CD8-positive, alpha-beta memory T cell (primary cell): ENCODE measurements around the gene OR11G2. TPM values are rescaled to one million over a fixed set of nuclear protein-coding genes. Genes with fewer than 3 reads are reported as not detected.
A peak's percentile ranks its signal among the peaks of the same experiment; 100 is the strongest.
"Not testable (repeated sequence)": the region's sequence is repeated elsewhere in the genome, so short reads cannot be mapped to it uniquely, and the experiment has no call there.

Experiments used
- CTCF ChIA-PET: fragments of 350-600 bp; sonication (Branson Sonifier 250); formaldehyde crosslinking; loops from one replicate; lab custom pipeline; 2021; ENCODE audit warnings: antibody characterized with exemption; lab: Charles Lee
- POLR2A ChIA-PET: fragments of 350-600 bp; sonication (Branson Sonifier 250); formaldehyde crosslinking; loops from one replicate; lab custom pipeline; 2021; ENCODE audit warnings: antibody characterized with exemption; lab: Charles Lee
- DNase-seq, 5 donors: peaks; one replicate each; pipeline versions ENCODE4 v3.0.0 to v3.0.0-alpha.2; 2020 to 2022; ENCODE audit warnings: mixed read lengths in 1 of 5
- H3K27ac ChIP-seq: one replicate; pipeline ENCODE4 v1.7.0; 2013; ENCODE audit warnings: low read depth, mild to moderate bottlenecking, low read length, moderate library complexity
- H3K27me3 ChIP-seq: 2 replicates; pipeline ENCODE4 v1.7.0; 2013; ENCODE audit warnings: low read length, mild to moderate bottlenecking; ENCODE audit not compliant: insufficient read depth, poor library complexity, severe bottlenecking
- H3K36me3 ChIP-seq: 2 replicates; pipeline ENCODE4 v1.7.0; 2013; ENCODE audit warnings: mild to moderate bottlenecking, low read length, moderate library complexity; ENCODE audit not compliant: insufficient read depth
- H3K4me1 ChIP-seq: 2 replicates; pipeline ENCODE4 v1.7.0; 2013; ENCODE audit warnings: mild to moderate bottlenecking, low read length, moderate library complexity; ENCODE audit not compliant: insufficient read depth
- H3K4me3 ChIP-seq: 2 replicates; pipeline ENCODE4 v1.7.0; 2013; ENCODE audit warnings: mild to moderate bottlenecking, low read length
- H3K9me3 ChIP-seq: 2 replicates; pipeline ENCODE4 v1.7.0; 2013; ENCODE audit warnings: mild to moderate bottlenecking, low read length
- H3K27ac Mint-ChIP-seq, 8 donors: one replicate each; pipeline ENCODE4 v1.8.0; 2020 to 2021; ENCODE audit warnings: mixed read lengths in 8 of 8, mild to moderate bottlenecking in 6 of 8, inconsistent platforms in 3 of 8, moderate library complexity in 3 of 8
- H3K27me3 Mint-ChIP-seq, 2 donors: one replicate each; pipeline ENCODE4 v1.8.0; 2020 to 2021; ENCODE audit warnings: mixed read lengths in 2 of 2, mild to moderate bottlenecking in 1 of 2, moderate library complexity in 1 of 2
- H3K36me3 Mint-ChIP-seq, 3 donors: one replicate each; pipeline ENCODE4 v1.8.0; 2020 to 2021; ENCODE audit warnings: mixed read lengths in 3 of 3, inconsistent platforms in 1 of 3, mild to moderate bottlenecking in 1 of 3
- H3K4me1 Mint-ChIP-seq, 3 donors: one replicate each; pipeline ENCODE4 v1.8.0; 2020 to 2021; ENCODE audit warnings: mixed read lengths in 3 of 3, inconsistent platforms in 1 of 3, mild to moderate bottlenecking in 1 of 3
- H3K4me3 Mint-ChIP-seq, 7 donors: one replicate each; pipeline ENCODE4 v1.8.0; 2020 to 2021; ENCODE audit warnings: mixed read lengths in 7 of 7, mild to moderate bottlenecking in 6 of 7, moderate library complexity in 4 of 7, inconsistent platforms in 2 of 7
- H3K9me3 Mint-ChIP-seq, 5 donors: one replicate each; pipeline ENCODE4 v1.8.0; 2020 to 2022; ENCODE audit warnings: mixed read lengths in 5 of 5, mild to moderate bottlenecking in 3 of 5, moderate library complexity in 2 of 5, inconsistent platforms in 1 of 5
- polyA plus RNA-seq: library from polyadenylated mRNA; unstranded; fragments of 300-500 nt; fragmentation: Illumina TruSeq; gene quantifications from one replicate; pipeline ENCODE4 v1.2.3, GENCODE V29; 2021
- total RNA-seq, 2 experiments: library from RNA; stranded (reverse); gene quantifications; one replicate each; pipeline ENCODE4 v1.2.3, GENCODE V29; 2021

Gene OR11G2
- total and polyA plus RNA-seq, 3 experiments from 2014 or later, result not detected

DNA sequence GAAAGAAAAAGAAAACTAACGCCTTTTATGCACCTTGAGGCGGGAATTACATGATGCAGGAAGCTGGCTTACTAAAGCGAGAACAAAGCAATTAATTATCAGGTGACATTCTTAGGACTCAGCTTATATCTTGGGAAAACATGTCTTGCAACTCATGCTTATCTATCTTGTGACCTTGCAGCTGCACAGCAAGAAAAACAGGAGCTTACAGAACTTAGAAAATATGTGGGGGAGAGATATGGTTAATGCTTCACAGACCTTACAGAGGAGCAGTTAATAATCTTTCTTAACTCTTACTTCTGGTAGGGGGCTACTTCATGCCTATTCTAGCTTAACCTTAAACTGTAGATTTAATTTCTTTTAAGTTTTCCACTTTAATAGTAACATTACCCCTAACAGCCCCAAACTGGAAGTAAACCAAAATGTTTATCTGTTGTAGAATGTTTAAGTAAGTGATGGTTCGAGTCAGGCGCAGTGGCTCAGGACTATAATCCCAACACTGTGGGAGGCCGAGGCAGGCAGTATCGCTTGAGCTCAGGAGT, 13.2 kb upstream of the OR11G2 start:
- ChIA-PET POLR2A (no interaction called here), CTCF (no interaction called here)
- DNase-seq, result no peak
- H3K27me3 Mint-ChIP-seq, result peaks cover 3 to 15% of the 10 kb centered on the region in 2 donors
- Histone ChIP-seq H3K9me3 (no peaks in the 10 kb centered on the region), H3K27ac (peak overlapping the region; percentile 66), H3K4me3 (no peak overlapping the region), H3K36me3 (no peaks in the 10 kb centered on the region), H3K4me1 (no peaks in the 10 kb centered on the region), H3K27me3 (no peaks in the 10 kb centered on the region)
- H3K4me3 Mint-ChIP-seq, result no peak overlapping the region
- no peaks in the 10 kb centered on the region for H3K36me3 Mint-ChIP-seq
- no peaks in the 10 kb centered on the region for H3K4me1 Mint-ChIP-seq
- H3K27ac Mint-ChIP-seq, result no peak overlapping the region
- H3K9me3 Mint-ChIP-seq, result peaks cover 0 to 2% (median 0%) of the 10 kb centered on the region in 5 donors

DNA sequence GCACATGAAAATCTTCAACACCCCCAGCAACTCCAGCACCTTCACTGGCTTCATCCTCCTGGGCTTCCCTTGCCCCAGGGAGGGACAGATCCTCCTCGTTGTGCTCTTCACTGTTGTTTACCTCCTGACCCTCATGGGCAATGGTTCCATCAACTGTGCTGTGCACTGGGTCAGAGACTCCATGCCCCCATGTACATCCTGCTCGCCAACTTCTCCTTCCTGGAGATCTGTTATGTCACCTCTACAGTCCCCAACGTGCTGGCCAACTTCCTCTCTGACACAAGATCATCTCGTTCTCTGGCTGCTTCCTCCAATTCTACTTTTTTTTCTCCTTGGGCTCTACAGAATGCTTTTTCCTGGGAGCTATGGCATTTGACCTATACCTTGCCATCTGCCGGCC, 11.5 kb upstream of the OR11G2 start:
- peaks cover 0 to 2% (median 0%) of the 10 kb centered on the region in 5 donors for H3K9me3 Mint-ChIP-seq
- ChIA-PET POLR2A (no interaction called here), CTCF (no interaction called here)
- H3K4me1 Mint-ChIP-seq, result no peaks in the 10 kb centered on the region
- no peaks in the 10 kb centered on the region for H3K4me1 ChIP-seq
- peak overlapping the region; percentile 66 for H3K27ac ChIP-seq
- H3K27ac Mint-ChIP-seq, result no peak overlapping the region
- H3K9me3 ChIP-seq, result no peaks in the 10 kb centered on the region
- no peak for DNase-seq
- H3K36me3 ChIP-seq, result no peaks in the 10 kb centered on the region
- H3K27me3 Mint-ChIP-seq, result peaks cover 2 to 15% of the 10 kb centered on the region in 2 donors
- no peak overlapping the region for H3K4me3 ChIP-seq
- peak overlapping the region in 1 of 7 donors; percentile 65 for H3K4me3 Mint-ChIP-seq
- H3K27me3 ChIP-seq, result no peaks in the 10 kb centered on the region
- no peaks in the 10 kb centered on the region for H3K36me3 Mint-ChIP-seq

DNA sequence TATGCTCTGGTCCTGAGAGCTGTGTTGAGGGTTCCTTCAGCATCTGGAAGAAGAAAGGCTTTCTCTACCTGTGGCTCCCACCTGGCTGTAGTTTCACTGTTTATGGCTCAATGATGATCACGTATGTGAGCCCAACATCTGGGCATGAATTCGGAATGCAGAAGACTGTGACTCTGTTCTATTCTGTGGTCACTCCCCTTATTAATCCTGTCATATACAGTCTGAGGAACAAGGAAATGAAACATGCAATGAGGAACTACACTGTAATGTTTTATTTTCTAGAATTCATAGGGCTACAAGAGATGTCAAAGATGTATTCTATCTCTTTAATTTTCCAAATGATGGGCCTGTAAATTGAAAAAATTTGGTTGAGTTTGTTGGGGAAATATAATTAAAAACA, 10.8 kb upstream of the OR11G2 start:
- CTCF ChIA-PET, result no interaction called here

DNA sequence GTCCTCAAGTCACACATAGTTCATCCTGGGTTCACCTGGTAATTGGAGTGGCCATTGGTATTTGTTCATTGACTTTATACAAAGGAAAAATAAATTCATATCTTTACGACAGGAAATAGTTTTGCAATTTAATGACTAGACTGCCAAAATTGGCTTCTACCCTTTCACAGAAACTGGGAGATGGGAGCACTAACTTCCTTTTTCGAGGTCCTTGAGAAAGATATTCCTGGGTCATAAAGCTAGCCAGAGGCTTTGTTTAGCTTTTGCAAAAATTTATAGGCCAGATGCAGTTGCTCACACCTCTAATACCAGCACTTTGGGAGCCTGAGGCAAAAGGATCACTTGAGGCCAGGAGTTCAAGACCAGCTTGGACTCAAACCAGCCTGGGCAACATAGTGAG, 10.2 kb upstream of the OR11G2 start:
- Mint-ChIP-seq H3K27ac (no peak overlapping the region), H3K36me3 (no peaks in the 10 kb centered on the region), H3K4me3 (no peak overlapping the region), H3K4me1 (no peaks in the 10 kb centered on the region), H3K9me3 (peaks cover 0 to 5% (median 0%) of the 10 kb centered on the region in 5 donors), H3K27me3 (peaks cover 1 to 9% of the 10 kb centered on the region in 2 donors)
- ChIA-PET POLR2A (no interaction called here), CTCF (no interaction called here)
- no peak overlapping the region for H3K4me3 ChIP-seq
- no peaks in the 10 kb centered on the region for H3K9me3 ChIP-seq
- H3K36me3 ChIP-seq, result no peaks in the 10 kb centered on the region
- H3K4me1 ChIP-seq, result no peaks in the 10 kb centered on the region
- DNase-seq, result no peak
- H3K27me3 ChIP-seq, result no peaks in the 10 kb centered on the region
- H3K27ac ChIP-seq, result no peak overlapping the region

More for the DNA sequence above, 10.8 kb upstream of the OR11G2 start:
- Mint-ChIP-seq H3K9me3 (peaks cover 0 to 4% (median 0%) of the 10 kb centered on the region in 5 donors), H3K4me3 (no peak overlapping the region), H3K4me1 (no peaks in the 10 kb centered on the region), H3K27me3 (peaks cover 1 to 13% of the 10 kb centered on the region in 2 donors), H3K27ac (no peak overlapping the region), H3K36me3 (no peaks in the 10 kb centered on the region)
- DNase-seq, result no peak
- POLR2A ChIA-PET, result no interaction called here
- H3K9me3 ChIP-seq, result no peaks in the 10 kb centered on the region
- no peaks in the 10 kb centered on the region for H3K4me1 ChIP-seq
- H3K4me3 ChIP-seq, result no peak overlapping the region
- no peaks in the 10 kb centered on the region for H3K27me3 ChIP-seq
- H3K36me3 ChIP-seq, result no peaks in the 10 kb centered on the region
- H3K27ac ChIP-seq, result no peak overlapping the region

DNA sequence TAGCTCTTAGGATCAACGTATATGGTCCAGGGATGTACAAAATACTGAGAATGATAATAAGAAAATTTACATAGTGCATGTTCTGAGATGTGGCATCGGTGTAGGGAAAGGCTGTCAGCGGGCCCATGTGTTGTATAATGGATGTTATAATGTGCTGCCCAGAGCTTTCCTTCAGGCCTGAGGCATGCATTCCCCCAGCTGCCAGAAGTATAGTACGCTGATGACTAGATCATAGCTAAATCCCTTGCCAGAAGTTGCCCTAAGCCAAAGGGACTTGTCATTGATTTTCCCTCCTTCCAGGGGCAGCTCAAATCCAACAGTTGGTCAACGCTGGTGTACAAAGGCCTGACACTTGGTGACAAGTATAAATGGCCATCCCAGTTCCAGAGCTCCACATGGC, 6.5 kb upstream of the OR11G2 start:
- Histone ChIP-seq H3K4me3 (no peak overlapping the region), H3K27ac (no peak overlapping the region), H3K9me3 (no peaks in the 10 kb centered on the region), H3K27me3 (no peaks in the 10 kb centered on the region), H3K36me3 (no peaks in the 10 kb centered on the region), H3K4me1 (no peaks in the 10 kb centered on the region)
- ChIA-PET POLR2A (no interaction called here), CTCF (no interaction called here)
- Mint-ChIP-seq H3K36me3 (no peaks in the 10 kb centered on the region), H3K9me3 (peaks cover 0 to 9% (median 0%) of the 10 kb centered on the region in 5 donors), H3K4me3 (no peak overlapping the region), H3K27me3 (peaks cover 5 to 21% of the 10 kb centered on the region in 2 donors), H3K4me1 (no peaks in the 10 kb centered on the region), H3K27ac (no peak overlapping the region)
- no peak for DNase-seq

- no peaks in the 10 kb centered on the region for H3K36me3 ChIP-seq
- Mint-ChIP-seq H3K4me3 (no peak overlapping the region), H3K27me3 (peaks cover 7 to 17% of the 10 kb centered on the region in 2 donors), H3K4me1 (no peaks in the 10 kb centered on the region), H3K36me3 (no peaks in the 10 kb centered on the region), H3K9me3 (peaks cover 0 to 3% (median 0%) of the 10 kb centered on the region in 5 donors), H3K27ac (no peak overlapping the region)
- no peak for DNase-seq
- ChIA-PET POLR2A (no interaction called here), CTCF (no interaction called here)
- no peak overlapping the region for H3K4me3 ChIP-seq
- H3K27me3 ChIP-seq, result no peaks in the 10 kb centered on the region
- no peaks in the 10 kb centered on the region for H3K9me3 ChIP-seq
- no peaks in the 10 kb centered on the region for H3K4me1 ChIP-seq
- H3K27ac ChIP-seq, result no peak overlapping the region
Measured at GRCh38 chr14:20191396-20191795, 700 bp downstream of the OR11G2 start.

DNA sequence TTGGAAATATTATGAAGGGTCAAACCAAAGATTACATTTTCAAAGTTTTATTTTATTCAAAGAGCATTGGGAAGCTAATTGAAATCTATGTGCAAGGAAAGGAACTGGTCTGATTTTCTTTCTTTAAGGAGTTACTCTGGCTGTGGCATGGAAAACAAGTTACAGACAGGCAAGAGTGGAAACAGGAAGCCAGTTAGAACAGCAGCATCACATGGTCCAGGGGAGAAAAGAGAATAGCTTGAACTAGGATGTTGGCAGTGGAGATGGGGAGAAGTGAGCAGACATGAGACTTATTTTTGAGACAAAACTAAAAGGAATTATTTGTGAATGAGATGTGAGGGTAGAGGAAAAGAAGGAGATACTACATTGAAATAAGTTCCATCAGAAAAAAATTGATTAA, 3.4 kb downstream of the OR11G2 start:
- no peaks in the 10 kb centered on the region for H3K4me1 ChIP-seq
- Mint-ChIP-seq H3K4me3 (no peak overlapping the region), H3K27me3 (peaks cover 8 to 16% of the 10 kb centered on the region in 2 donors), H3K36me3 (no peaks in the 10 kb centered on the region), H3K9me3 (no peaks in the 10 kb centered on the region), H3K27ac (no peak overlapping the region), H3K4me1 (no peaks in the 10 kb centered on the region)
- CTCF ChIA-PET, result no interaction called here
- no peak overlapping the region for H3K4me3 ChIP-seq
- no peak for DNase-seq
- no peaks in the 10 kb centered on the region for H3K27me3 ChIP-seq
- POLR2A ChIA-PET, result no interaction called here
- H3K27ac ChIP-seq, result no peak overlapping the region
- H3K9me3 ChIP-seq, result no peaks in the 10 kb centered on the region
- H3K36me3 ChIP-seq, result no peaks in the 10 kb centered on the region

DNA sequence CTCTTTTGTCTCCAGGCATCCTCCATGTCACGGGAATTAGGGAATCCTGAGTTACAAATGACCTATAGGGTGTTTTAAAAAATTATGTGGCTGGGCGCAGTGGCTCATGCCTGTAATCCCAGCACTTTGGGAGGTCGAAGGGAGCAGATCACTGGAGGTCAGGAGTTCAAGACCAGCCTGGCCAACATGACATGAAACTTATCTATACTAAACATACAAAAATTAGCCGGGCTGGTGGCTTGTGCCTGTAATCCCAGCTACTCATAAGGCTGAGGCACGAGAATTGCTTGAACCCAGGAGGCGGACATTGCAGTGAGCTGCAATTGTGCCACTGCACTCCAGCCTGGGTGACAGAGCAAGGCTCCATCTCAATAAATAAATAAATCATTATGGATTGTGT, 4.5 kb downstream of the OR11G2 start:
- H3K27ac ChIP-seq, DNase-seq, CTCF ChIA-PET, H3K27ac Mint-ChIP-seq, H3K4me1 Mint-ChIP-seq, H3K27me3 ChIP-seq, H3K4me3 Mint-ChIP-seq, H3K36me3 ChIP-seq, H3K4me1 ChIP-seq, POLR2A ChIA-PET, H3K36me3 Mint-ChIP-seq, H3K9me3 Mint-ChIP-seq, H3K9me3 ChIP-seq, H3K4me3 ChIP-seq: not testable (repeated sequence)
- H3K27me3 Mint-ChIP-seq, result peaks cover 10 to 24% of the 10 kb centered on the region in 2 donors
